ENCODE data around the gene CHRNB1.

- TF ChIP-seq POLR2A (IDR thresholded peaks at IDR 0.05; ENCODE audit: low read depth, low read length): no peak
- TF ChIP-seq YY1 (IDR thresholded peaks at IDR 0.05; ENCODE audit: low read depth, low read length): no peak
- TF ChIP-seq, protein P1, sequence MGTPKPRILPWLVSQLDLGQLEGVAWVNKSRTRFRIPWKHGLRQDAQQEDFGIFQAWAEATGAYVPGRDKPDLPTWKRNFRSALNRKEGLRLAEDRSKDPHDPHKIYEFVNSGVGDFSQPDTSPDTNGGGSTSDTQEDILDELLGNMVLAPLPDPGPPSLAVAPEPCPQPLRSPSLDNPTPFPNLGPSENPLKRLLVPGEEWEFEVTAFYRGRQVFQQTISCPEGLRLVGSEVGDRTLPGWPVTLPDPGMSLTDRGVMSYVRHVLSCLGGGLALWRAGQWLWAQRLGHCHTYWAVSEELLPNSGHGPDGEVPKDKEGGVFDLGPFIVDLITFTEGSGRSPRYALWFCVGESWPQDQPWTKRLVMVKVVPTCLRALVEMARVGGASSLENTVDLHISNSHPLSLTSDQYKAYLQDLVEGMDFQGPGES (IDR thresholded peaks at IDR 0.05): no peak
- no peak for TF ChIP-seq CTCF (IDR thresholded peaks at IDR 0.05 in 2 of 3, conservative IDR thresholded peaks at IDR 0.05 in 1 of 3; ENCODE audit: control insufficient read depth in 2 of 3, extremely low read depth in 1 of 3, insufficient read depth in 1 of 3, low read depth in 3 of 3, low read length in 3 of 3)
- TF ChIP-seq, protein P2, sequence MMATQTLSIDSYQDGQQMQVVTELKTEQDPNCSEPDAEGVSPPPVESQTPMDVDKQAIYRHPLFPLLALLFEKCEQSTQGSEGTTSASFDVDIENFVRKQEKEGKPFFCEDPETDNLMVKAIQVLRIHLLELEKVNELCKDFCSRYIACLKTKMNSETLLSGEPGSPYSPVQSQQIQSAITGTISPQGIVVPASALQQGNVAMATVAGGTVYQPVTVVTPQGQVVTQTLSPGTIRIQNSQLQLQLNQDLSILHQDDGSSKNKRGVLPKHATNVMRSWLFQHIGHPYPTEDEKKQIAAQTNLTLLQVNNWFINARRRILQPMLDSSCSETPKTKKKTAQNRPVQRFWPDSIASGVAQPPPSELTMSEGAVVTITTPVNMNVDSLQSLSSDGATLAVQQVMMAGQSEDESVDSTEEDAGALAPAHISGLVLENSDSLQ (IDR thresholded peaks at IDR 0.05): no peak
- TF ChIP-seq SIX5 (IDR thresholded peaks at IDR 0.05; ENCODE audit: low read depth, low read length, severe bottlenecking): no peak
- no peak for TF ChIP-seq ELK1 (IDR thresholded peaks at IDR 0.05; ENCODE audit: low read depth, low read length)
- no peak for TF ChIP-seq EZH2 (IDR thresholded peaks at IDR 0.05; ENCODE audit: borderline replicate concordance, control insufficient read depth, low read depth, low read length)
- no peak for TF ChIP-seq MTA2 (IDR thresholded peaks at IDR 0.05; ENCODE audit: low read depth)
- TF ChIP-seq REST (IDR thresholded peaks at IDR 0.05; ENCODE audit: low read depth, low read length): no peak
- TF ChIP-seq EED (IDR thresholded peaks at IDR 0.05; ENCODE audit: low read depth): no peak
- TF ChIP-seq BRCA1 (IDR thresholded peaks at IDR 0.05; ENCODE audit: low read depth, low read length): no peak
- TF ChIP-seq POLR2AphosphoS5 (IDR thresholded peaks at IDR 0.05; ENCODE audit: low read length): no peak
Observed at GRCh38 chr17:7468804-7469389, 24.0 kb downstream of the CHRNB1 start.

All from GM12878 (cell line).